Upper lobe of left lung (tissue), 6 donors: Measurements from ENCODE around the gene MTSS2. TPM values are rescaled to one million over a fixed set of nuclear protein-coding genes. Genes with fewer than 3 reads are reported as not detected.
A peak's percentile ranks its signal among the peaks of the same experiment; 100 is the strongest.

Experiments used
- ATAC-seq, 2 donors: fragments of 200-7000 bp; cut with Tn5 transposase; one replicate each; pipeline ENCODE4 v1.9.1; 2022; ENCODE audit warnings: mild to moderate bottlenecking in 2 of 2, moderate library complexity in 2 of 2; ENCODE audit not compliant: low FRiP score in 2 of 2
- DNase-seq, 2 donors: peaks; one replicate each; pipeline ENCODE4 v3.0.0-alpha.2; 2019 to 2020
- H3K27ac ChIP-seq, 4 donors: fragments of 200-600 bp; sonication (generic); one replicate each; pipeline ENCODE4 v1.5.1; 2016 to 2019
- H3K27me3 ChIP-seq, 4 donors: fragments of 200-600 bp; sonication (generic); one replicate each; pipeline ENCODE4 v1.5.1; 2017 to 2019
- H3K36me3 ChIP-seq, 4 donors: fragments of 200-600 bp; sonication (generic); one replicate each; pipeline ENCODE4 v1.5.1; 2016 to 2019
- H3K4me1 ChIP-seq, 4 donors: fragments of 200-600 bp; sonication (generic); one replicate each; pipeline ENCODE4 v1.5.1; 2018 to 2019
- H3K4me3 ChIP-seq, 4 donors: fragments of 200-600 bp; sonication (generic); one replicate each; pipeline ENCODE4 v1.5.1; 2017 to 2019; ENCODE audit warnings: mild to moderate bottlenecking in 2 of 4, moderate library complexity in 1 of 4
- H3K9me3 ChIP-seq, 4 donors: fragments of 200-600 bp; sonication (generic); one replicate each; pipeline ENCODE4 v1.5.1; 2018 to 2019
- CTCF ChIP-seq, 6 experiments: fragments of 450-650 bp in 4 of 6; fragments of 200-600 bp in 2 of 6; sonication (generic) in 2 of 6; IDR thresholded peaks; one replicate each; pipeline ENCODE4 v1.5.1; 2016 to 2019; ENCODE audit warnings: antibody characterized with exemption in 6 of 6
- EP300 ChIP-seq, 4 donors: sonication (generic); formaldehyde crosslinking; IDR thresholded peaks; one replicate each; pipeline ENCODE4 v1.5.1; 2017; ENCODE audit warnings: antibody characterized with exemption in 4 of 4, control low read depth in 2 of 4
- POLR2A ChIP-seq, 4 donors: fragments of 450-650 bp; IDR thresholded peaks; one replicate each; pipeline ENCODE4 v1.5.1; 2016 to 2017; ENCODE audit warnings: antibody characterized with exemption in 4 of 4, mild to moderate bottlenecking in 2 of 4
- POLR2AphosphoS5 ChIP-seq, 2 donors: sonication (generic); formaldehyde crosslinking; IDR thresholded peaks; one replicate each; pipeline ENCODE4 v1.5.1; 2017; ENCODE audit warnings: antibody characterized with exemption in 2 of 2
- WGBS, 2 donors: methylation state at CpG; one replicate each; pipeline ENCODE4 v1.1.5; 2017 to 2018; 5-methylcytosine and 5-hydroxymethylcytosine counted together
- total RNA-seq, 6 donors: library from RNA; depleted of rRNA in 4 of 6; stranded (reverse); fragments of >200 nt in 4 of 6; gene quantifications; one replicate each; pipeline versions ENCODE4 v1.1.0 to v1.2.1, GENCODE V29; 2016 to 2021
- donor health status: DM: no; HTN: no; CAD: no; lungs with moderate emphysema.
- donor health status: DM: no; HTN: yes; CAD: no; lungs with severe emphysema.

Gene MTSS2
- total RNA-seq, 6 donors from 2014 or later = 40.7 to 202 (median 72.4) TPM

- no peaks in the 10 kb centered on the region for H3K9me3 ChIP-seq
- DNase-seq (peak in 1 of 2 donors; percentile 57), ATAC-seq (no peak)
- peaks cover 21 to 47% (median 38%) of the 10 kb centered on the region in 4 donors for H3K36me3 ChIP-seq
- H3K4me1 ChIP-seq = peaks cover 47 to 62% (median 50%) of the 10 kb centered on the region in 4 donors
- H3K27ac ChIP-seq = peak overlapping the region; percentile 61 to 93 (median 78)
- TF ChIP-seq EP300 (IDR thresholded peaks at IDR 0.05) (no peak), POLR2AphosphoS5 (IDR thresholded peaks at IDR 0.05) (no peak), CTCF (IDR thresholded peaks at IDR 0.05) (no peak), POLR2A (IDR thresholded peaks at IDR 0.05) (no peak)
- H3K4me3 ChIP-seq = no peak overlapping the region
- WGBS, 2 donors = 74 to 84% methylated on average over 7 to 15 of the region's 18 CpGs
- peaks cover 0 to 3% (median 0%) of the 10 kb centered on the region in 4 donors for H3K27me3 ChIP-seq
Measured at GRCh38 chr16:70680495-70681381, 5.1 kb downstream of the MTSS2 start.

- peak overlapping the region in 3 of 4 donors; percentile 68 to 93 (median 89) for H3K27ac ChIP-seq
- no peak overlapping the region for H3K4me3 ChIP-seq
Measured at GRCh38 chr16:70679671-70680494, 6.0 kb downstream of the MTSS2 start.

GRCh38 chr16:70678898-70679670 lies 6.8 kb downstream of the MTSS2 start:
- ATAC-seq = no peak
- peak in 1 of 2 donors; percentile 76 for DNase-seq
- H3K27me3 ChIP-seq = no peaks in the 10 kb centered on the region
- no peak overlapping the region for H3K4me3 ChIP-seq
- peaks cover 35 to 46% (median 39%) of the 10 kb centered on the region in 4 donors for H3K4me1 ChIP-seq
- H3K9me3 ChIP-seq = no peaks in the 10 kb centered on the region
- peaks cover 24 to 64% (median 50%) of the 10 kb centered on the region in 4 donors for H3K36me3 ChIP-seq
- no peak for TF ChIP-seq CTCF (IDR thresholded peaks at IDR 0.05)
- no peak for TF ChIP-seq EP300 (IDR thresholded peaks at IDR 0.05)
- TF ChIP-seq POLR2A (IDR thresholded peaks at IDR 0.05) = no peak
- no peak for TF ChIP-seq POLR2AphosphoS5 (IDR thresholded peaks at IDR 0.05)
- whole genome bisulfite sequencing, 2 donors = 88 to 89% methylated on average over 25 to 30 of the region's 31 CpGs
- H3K27ac ChIP-seq = peak overlapping the region in 2 of 4 donors; percentile 89 to 93

More at GRCh38 chr16:70679671-70680494, 6.0 kb downstream of the MTSS2 start:
- H3K36me3 ChIP-seq = peaks cover 21 to 56% (median 43%) of the 10 kb centered on the region in 4 donors
- H3K4me1 ChIP-seq = peaks cover 43 to 54% (median 47%) of the 10 kb centered on the region in 4 donors
- H3K9me3 ChIP-seq = no peaks in the 10 kb centered on the region
- H3K27me3 ChIP-seq = peaks cover 0 to 3% (median 0%) of the 10 kb centered on the region in 4 donors
- 83 to 88% methylated on average over 30 to 58 of the region's 80 CpGs for WGBS, 2 donors
- TF ChIP-seq CTCF (IDR thresholded peaks at IDR 0.05) (peak; percentile 57 to 80 (median 71)), POLR2A (IDR thresholded peaks at IDR 0.05) (no peak)
- DNase-seq = peak in 1 of 2 donors; percentile 87
- ATAC-seq = no peak

GRCh38 chr16:70678121-70678897 lies 7.5 kb downstream of the MTSS2 start:
- H3K9me3 ChIP-seq = no peaks in the 10 kb centered on the region
- no peak for ATAC-seq
- peaks cover 27 to 38% (median 31%) of the 10 kb centered on the region in 4 donors for H3K4me1 ChIP-seq
- TF ChIP-seq CTCF (IDR thresholded peaks at IDR 0.05) = no peak
- no peak for TF ChIP-seq POLR2AphosphoS5 (IDR thresholded peaks at IDR 0.05)
- no peak for TF ChIP-seq POLR2A (IDR thresholded peaks at IDR 0.05)
- TF ChIP-seq EP300 (IDR thresholded peaks at IDR 0.05) = no peak
- peak in 1 of 2 donors; percentile 81 for DNase-seq
- WGBS, 2 donors = 90 to 92% methylated on average over 10 to 20 of the region's 22 CpGs
- H3K27ac ChIP-seq = peak overlapping the region in 1 of 4 donors; percentile 89
- no peak overlapping the region for H3K4me3 ChIP-seq
- no peaks in the 10 kb centered on the region for H3K27me3 ChIP-seq
- peaks cover 27 to 70% (median 55%) of the 10 kb centered on the region in 4 donors for H3K36me3 ChIP-seq
